Stimulated activated CD8-positive, alpha-beta memory T cell treated with anti-CD3 and anti-CD28 coated beads, Interleukin-4, amount 100 ng/mL, for 48 hours (primary cell): ENCODE results near the gene MYO1B.
"Not testable (repeated sequence)": the region's sequence is repeated elsewhere in the genome, so short reads cannot be mapped to it uniquely, and the experiment has no call there.

ENCODE experiments used
- DNase-seq: peaks from one replicate; pipeline ENCODE4 v3.0.0-alpha.2; 2020

Gene MYO1B

GRCh38 chr2:191415858-191416257, 170.7 kb downstream of the MYO1B start:
- DNase-seq = no peak

- no peak for DNase-seq
These were observed 172.5 kb downstream of the MYO1B start for GRCh38 chr2:191417746-191418145.

GRCh38 chr2:191421950-191422349, 176.7 kb downstream of the MYO1B start:
- DNase-seq = no peak

GRCh38 chr2:191427031-191427430, 181.8 kb downstream of the MYO1B start:
- DNase-seq = no peak

- DNase-seq = no peak
These were observed 182.9 kb downstream of the MYO1B start for GRCh38 chr2:191428141-191428540.

GRCh38 chr2:191430476-191430875, 185.3 kb downstream of the MYO1B start:
- no peak for DNase-seq

- no peak for DNase-seq
These were observed 186.9 kb downstream of the MYO1B start for GRCh38 chr2:191432121-191432520.

GRCh38 chr2:191434072-191434471, 188.9 kb downstream of the MYO1B start:
- DNase-seq = no peak

- no peak for DNase-seq
These were observed 189.9 kb downstream of the MYO1B start for GRCh38 chr2:191435141-191435540.

- no peak for DNase-seq
These were observed 191.3 kb downstream of the MYO1B start for GRCh38 chr2:191436368-191437055.

GRCh38 chr2:191439481-191439880, 194.3 kb downstream of the MYO1B start:
- DNase-seq = no peak

- DNase-seq = no peak
These were observed 196.5 kb downstream of the MYO1B start for GRCh38 chr2:191441496-191442214.

GRCh38 chr2:191443446-191443845, 198.2 kb downstream of the MYO1B start:
- no peak for DNase-seq

GRCh38 chr2:191446910-191447309, 201.7 kb downstream of the MYO1B start:
- no peak for DNase-seq

- no peak for DNase-seq
These were observed 205.9 kb downstream of the MYO1B start for GRCh38 chr2:191451116-191451515.

GRCh38 chr2:191452065-191452464, 206.9 kb downstream of the MYO1B start:
- DNase-seq = no peak

- no peak for DNase-seq
These were observed 208.6 kb downstream of the MYO1B start for GRCh38 chr2:191453761-191454160.

GRCh38 chr2:191456506-191456905, 211.3 kb downstream of the MYO1B start:
- not testable (repeated sequence) for DNase-seq

- DNase-seq = no peak
These were observed 214.0 kb downstream of the MYO1B start for GRCh38 chr2:191459158-191459557.

- no peak for DNase-seq
These were observed 217.2 kb downstream of the MYO1B start for GRCh38 chr2:191462370-191462769.

GRCh38 chr2:191463790-191464189, 218.6 kb downstream of the MYO1B start:
- no peak for DNase-seq

GRCh38 chr2:191465766-191466420, 220.7 kb downstream of the MYO1B start:
- DNase-seq = no peak

- DNase-seq = no peak
These were observed 221.9 kb downstream of the MYO1B start for GRCh38 chr2:191467113-191467512.

- DNase-seq = no peak
These were observed 225.1 kb downstream of the MYO1B start for GRCh38 chr2:191470306-191470705.
